SK-N-SH treated with all-trans-retinoic acid at 6 μM for 48 hours (cell line): ENCODE measurements around the gene SCN1A.
"Not testable (repeated sequence)": the region's sequence is repeated elsewhere in the genome, so short reads cannot be mapped to it uniquely, and the experiment has no call there.

Experiments used
- ATAC-seq: fragments of 200-7000 bp; cut with Tn5 transposase; 3 replicates; pipeline ENCODE4 v1.9.1; 2020; ENCODE audit warnings: mild to moderate bottlenecking, moderate library complexity
- ARNTL ChIP-seq: fragments of 450-650 bp; formaldehyde crosslinking; IDR thresholded peaks from 2 replicates; pipeline ENCODE4 v1.5.0; 2020; ENCODE audit warnings: low read depth, mild to moderate bottlenecking, moderate library complexity, borderline replicate concordance
- BACH2 ChIP-seq: fragments of 250-450 bp; sonication (Bioruptor Pico); IDR thresholded peaks from 2 replicates; pipeline ENCODE4 v1.9.0; 2021; ENCODE audit warnings: mild to moderate bottlenecking, borderline replicate concordance
- CSDC2 ChIP-seq: fragments of 250-450 bp; sonication (Bioruptor Pico); IDR thresholded peaks from 2 replicates; pipeline ENCODE4 v1.5.0; 2020; ENCODE audit warnings: mild to moderate bottlenecking, moderate library complexity
- GLIS3 ChIP-seq: fragments of 250-450 bp; sonication (Bioruptor Pico); IDR thresholded peaks from 2 replicates; pipeline ENCODE4 v1.5.0; 2020; ENCODE audit warnings: mild to moderate bottlenecking, moderate library complexity
- PPARA ChIP-seq: fragments of 250-450 bp; sonication (Bioruptor Pico); IDR thresholded peaks from 2 replicates; pipeline ENCODE4 v1.5.0; 2020; ENCODE audit warnings: mild to moderate bottlenecking, borderline replicate concordance
- RARB ChIP-seq: fragments of 250-450 bp; sonication (Bioruptor Pico); IDR thresholded peaks from 2 replicates; pipeline ENCODE4 v1.8.0; 2021; ENCODE audit warnings: mild to moderate bottlenecking, moderate library complexity
- SNAI2 ChIP-seq: fragments of 250-450 bp; sonication (Bioruptor Pico); IDR thresholded peaks from 2 replicates; pipeline ENCODE4 v1.5.0; 2020; ENCODE audit warnings: mild to moderate bottlenecking, moderate library complexity
- TCF4 ChIP-seq: fragments of 250-450 bp; sonication (Bioruptor Pico); IDR thresholded peaks from 2 replicates; pipeline ENCODE4 v1.8.0; 2021; ENCODE audit warnings: mild to moderate bottlenecking, moderate library complexity, borderline replicate concordance
- TOX ChIP-seq: fragments of 250-450 bp; sonication (Bioruptor Pico); IDR thresholded peaks from 2 replicates; pipeline ENCODE4 v1.8.0; 2021; ENCODE audit warnings: mild to moderate bottlenecking, moderate library complexity, borderline replicate concordance
- ZC3H10 ChIP-seq: fragments of 250-450 bp; sonication (Bioruptor Pico); IDR thresholded peaks from 2 replicates; pipeline ENCODE4 v1.5.1; 2021; ENCODE audit warnings: mild to moderate bottlenecking, moderate library complexity
- ZFP3 ChIP-seq: fragments of 250-450 bp; sonication (Bioruptor Pico); IDR thresholded peaks from 2 replicates; pipeline ENCODE4 v1.5.0; 2020; ENCODE audit warnings: mild to moderate bottlenecking, moderate library complexity
- ZFP30 ChIP-seq: fragments of 450-650 bp; formaldehyde crosslinking; IDR thresholded peaks from 2 replicates; pipeline ENCODE4 v1.5.0; 2022; ENCODE audit warnings: mild to moderate bottlenecking, moderate library complexity
- ZNF565 ChIP-seq: fragments of 450-650 bp; formaldehyde crosslinking; conservative IDR thresholded peaks from 2 replicates; pipeline ENCODE4 v1.5.0; 2020; ENCODE audit warnings: low read depth, mild to moderate bottlenecking, moderate library complexity
- ZNF8 ChIP-seq: fragments of 450-650 bp; formaldehyde crosslinking; IDR thresholded peaks from 2 replicates; pipeline ENCODE4 v1.5.0; 2020; ENCODE audit warnings: mild to moderate bottlenecking, moderate library complexity
- TF ChIP-seq, protein P1 (sequence below): fragments of 250-450 bp; sonication (Bioruptor Pico); IDR thresholded peaks from 2 replicates; pipeline ENCODE4 v1.5.1; 2020; ENCODE audit warnings: low read depth, mild to moderate bottlenecking, moderate library complexity
- TF ChIP-seq, protein P2 (sequence below): fragments of 250-450 bp; sonication (Bioruptor Pico); IDR thresholded peaks from 2 replicates; pipeline ENCODE4 v1.8.0; 2020; ENCODE audit warnings: mild to moderate bottlenecking, moderate library complexity, borderline replicate concordance
- TF ChIP-seq, protein P3 (sequence below): fragments of 250-450 bp; sonication (Bioruptor Pico); IDR thresholded peaks from 2 replicates; pipeline ENCODE4 v1.5.1; 2021; ENCODE audit warnings: mild to moderate bottlenecking, moderate library complexity
- TF ChIP-seq, protein P4 (sequence below): fragments of 250-450 bp; sonication (Bioruptor Pico); IDR thresholded peaks from 2 replicates; pipeline ENCODE4 v1.8.0; 2021; ENCODE audit warnings: low read depth, mild to moderate bottlenecking, moderate library complexity, borderline replicate concordance
- TF ChIP-seq, protein P5 (sequence below): fragments of 250-450 bp; sonication (Bioruptor Pico); IDR thresholded peaks from 2 replicates; pipeline ENCODE4 v1.5.0; 2020; ENCODE audit warnings: mild to moderate bottlenecking, moderate library complexity

Gene SCN1A

DNA sequence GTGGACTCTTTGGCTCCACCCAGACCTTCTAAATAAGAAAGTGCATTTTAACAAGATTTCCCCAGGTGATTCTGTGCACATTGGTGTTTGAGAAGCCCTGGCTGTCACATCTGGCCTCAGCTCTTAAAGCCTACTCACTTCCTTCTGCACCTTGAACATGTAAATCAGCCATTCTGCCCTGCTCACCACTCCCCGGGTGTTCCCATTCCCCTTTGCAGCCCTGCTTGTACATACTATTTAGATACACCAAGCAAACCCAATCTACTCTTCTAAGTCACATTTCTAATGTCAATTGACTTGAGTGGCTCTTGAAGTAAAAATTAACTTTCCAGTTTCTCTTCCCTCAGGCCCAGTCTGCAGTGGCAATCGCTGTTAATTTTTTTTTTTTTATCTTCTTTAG, 13.1 kb upstream of the SCN1A start:
- ATAC-seq = no peak
- TF ChIP-seq PPARA (CRISPR knock-in tag) = no peak
- no peak for TF ChIP-seq CSDC2 (CRISPR knock-in tag)
- no peak for TF ChIP-seq TCF4 (CRISPR knock-in tag)
- TF ChIP-seq ZNF565 (CRISPR knock-in tag) = no peak
- TF ChIP-seq, protein P1, sequence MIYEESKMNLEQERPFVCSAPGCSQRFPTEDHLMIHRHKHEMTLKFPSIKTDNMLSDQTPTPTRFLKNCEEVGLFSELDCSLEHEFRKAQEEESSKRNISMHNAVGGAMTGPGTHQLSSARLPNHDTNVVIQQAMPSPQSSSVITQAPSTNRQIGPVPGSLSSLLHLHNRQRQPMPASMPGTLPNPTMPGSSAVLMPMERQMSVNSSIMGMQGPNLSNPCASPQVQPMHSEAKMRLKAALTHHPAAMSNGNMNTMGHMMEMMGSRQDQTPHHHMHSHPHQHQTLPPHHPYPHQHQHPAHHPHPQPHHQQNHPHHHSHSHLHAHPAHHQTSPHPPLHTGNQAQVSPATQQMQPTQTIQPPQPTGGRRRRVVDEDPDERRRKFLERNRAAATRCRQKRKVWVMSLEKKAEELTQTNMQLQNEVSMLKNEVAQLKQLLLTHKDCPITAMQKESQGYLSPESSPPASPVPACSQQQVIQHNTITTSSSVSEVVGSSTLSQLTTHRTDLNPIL (CRISPR knock-in tag) = no peak
- TF ChIP-seq RARB = no peak
- no peak for TF ChIP-seq ZFP30 (CRISPR knock-in tag)
- no peak for TF ChIP-seq ARNTL (CRISPR knock-in tag)
- TF ChIP-seq GLIS3 (CRISPR knock-in tag) = no peak
- TF ChIP-seq ZNF8 = no peak
- no peak for TF ChIP-seq ZFP3 (CRISPR knock-in tag)
- TF ChIP-seq, protein P2, sequence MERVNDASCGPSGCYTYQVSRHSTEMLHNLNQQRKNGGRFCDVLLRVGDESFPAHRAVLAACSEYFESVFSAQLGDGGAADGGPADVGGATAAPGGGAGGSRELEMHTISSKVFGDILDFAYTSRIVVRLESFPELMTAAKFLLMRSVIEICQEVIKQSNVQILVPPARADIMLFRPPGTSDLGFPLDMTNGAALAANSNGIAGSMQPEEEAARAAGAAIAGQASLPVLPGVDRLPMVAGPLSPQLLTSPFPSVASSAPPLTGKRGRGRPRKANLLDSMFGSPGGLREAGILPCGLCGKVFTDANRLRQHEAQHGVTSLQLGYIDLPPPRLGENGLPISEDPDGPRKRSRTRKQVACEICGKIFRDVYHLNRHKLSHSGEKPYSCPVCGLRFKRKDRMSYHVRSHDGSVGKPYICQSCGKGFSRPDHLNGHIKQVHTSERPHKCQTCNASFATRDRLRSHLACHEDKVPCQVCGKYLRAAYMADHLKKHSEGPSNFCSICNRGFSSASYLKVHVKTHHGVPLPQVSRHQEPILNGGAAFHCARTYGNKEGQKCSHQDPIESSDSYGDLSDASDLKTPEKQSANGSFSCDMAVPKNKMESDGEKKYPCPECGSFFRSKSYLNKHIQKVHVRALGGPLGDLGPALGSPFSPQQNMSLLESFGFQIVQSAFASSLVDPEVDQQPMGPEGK (CRISPR knock-in tag) = no peak
- no peak for TF ChIP-seq SNAI2 (CRISPR knock-in tag)
- TF ChIP-seq, protein P3, sequence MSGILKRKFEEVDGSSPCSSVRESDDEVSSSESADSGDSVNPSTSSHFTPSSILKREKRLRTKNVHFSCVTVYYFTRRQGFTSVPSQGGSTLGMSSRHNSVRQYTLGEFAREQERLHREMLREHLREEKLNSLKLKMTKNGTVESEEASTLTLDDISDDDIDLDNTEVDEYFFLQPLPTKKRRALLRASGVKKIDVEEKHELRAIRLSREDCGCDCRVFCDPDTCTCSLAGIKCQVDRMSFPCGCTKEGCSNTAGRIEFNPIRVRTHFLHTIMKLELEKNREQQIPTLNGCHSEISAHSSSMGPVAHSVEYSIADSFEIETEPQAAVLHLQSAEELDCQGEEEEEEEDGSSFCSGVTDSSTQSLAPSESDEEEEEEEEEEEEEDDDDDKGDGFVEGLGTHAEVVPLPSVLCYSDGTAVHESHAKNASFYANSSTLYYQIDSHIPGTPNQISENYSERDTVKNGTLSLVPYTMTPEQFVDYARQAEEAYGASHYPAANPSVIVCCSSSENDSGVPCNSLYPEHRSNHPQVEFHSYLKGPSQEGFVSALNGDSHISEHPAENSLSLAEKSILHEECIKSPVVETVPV (CRISPR knock-in tag) = no peak

DNA sequence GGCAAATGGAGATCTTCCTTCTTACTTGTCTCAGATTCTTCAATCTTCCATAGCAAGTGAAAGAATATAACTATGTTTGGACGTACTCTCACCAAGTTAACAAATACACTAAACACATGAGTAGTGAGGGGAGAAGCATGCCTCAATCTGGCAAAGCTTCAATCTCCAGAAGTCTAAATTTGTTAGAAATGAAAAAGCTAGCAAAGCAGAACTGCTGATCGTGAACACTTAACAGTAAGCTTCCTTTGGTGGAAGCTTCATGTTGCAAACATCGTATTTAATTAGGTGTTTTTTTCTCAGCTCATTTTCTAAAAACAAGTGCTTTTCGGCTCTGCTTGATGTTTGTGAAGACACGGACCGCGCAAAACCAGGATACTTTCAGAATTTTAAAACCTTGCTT, 12.7 kb upstream of the SCN1A start:
- ATAC-seq = no peak

DNA sequence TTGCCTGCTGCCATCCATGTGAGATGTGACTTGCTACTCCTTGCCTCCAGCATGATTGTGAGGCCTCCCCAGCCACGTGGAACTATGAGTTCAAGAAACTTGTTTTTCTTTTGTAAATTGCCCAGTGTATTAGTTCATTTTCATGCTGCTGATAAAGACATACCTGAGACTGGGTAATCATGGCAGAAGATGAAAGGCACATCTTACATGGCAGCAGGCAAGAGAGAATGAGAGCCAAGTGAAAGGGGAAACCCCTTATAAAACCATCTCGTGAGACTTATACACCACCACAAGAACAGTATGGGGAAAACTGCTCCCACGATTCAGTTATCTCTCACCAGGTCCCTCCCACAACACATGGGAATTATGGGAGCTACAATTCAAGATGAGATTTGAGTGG, 11.7 kb upstream of the SCN1A start:
- ATAC-seq = not testable (repeated sequence)

More for the DNA sequence above, 12.7 kb upstream of the SCN1A start:
- TF ChIP-seq GLIS3 (CRISPR knock-in tag) (no peak), ZFP3 (CRISPR knock-in tag) (no peak), TOX (CRISPR knock-in tag) (no peak), BACH2 (no peak), ZC3H10 (CRISPR knock-in tag) (no peak), RARB (no peak)
- TF ChIP-seq, protein P4, sequence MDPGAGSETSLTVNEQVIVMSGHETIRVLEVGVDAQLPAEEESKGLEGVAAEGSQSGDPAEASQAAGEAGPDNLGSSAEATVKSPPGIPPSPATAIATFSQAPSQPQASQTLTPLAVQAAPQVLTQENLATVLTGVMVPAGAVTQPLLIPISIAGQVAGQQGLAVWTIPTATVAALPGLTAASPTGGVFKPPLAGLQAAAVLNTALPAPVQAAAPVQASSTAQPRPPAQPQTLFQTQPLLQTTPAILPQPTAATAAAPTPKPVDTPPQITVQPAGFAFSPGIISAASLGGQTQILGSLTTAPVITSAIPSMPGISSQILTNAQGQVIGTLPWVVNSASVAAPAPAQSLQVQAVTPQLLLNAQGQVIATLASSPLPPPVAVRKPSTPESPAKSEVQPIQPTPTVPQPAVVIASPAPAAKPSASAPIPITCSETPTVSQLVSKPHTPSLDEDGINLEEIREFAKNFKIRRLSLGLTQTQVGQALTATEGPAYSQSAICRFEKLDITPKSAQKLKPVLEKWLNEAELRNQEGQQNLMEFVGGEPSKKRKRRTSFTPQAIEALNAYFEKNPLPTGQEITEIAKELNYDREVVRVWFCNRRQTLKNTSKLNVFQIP (CRISPR knock-in tag) = no peak
- TF ChIP-seq, protein P1 (CRISPR knock-in tag) = no peak
- TF ChIP-seq, protein P3 (CRISPR knock-in tag) = no peak
- TF ChIP-seq, protein P5, sequence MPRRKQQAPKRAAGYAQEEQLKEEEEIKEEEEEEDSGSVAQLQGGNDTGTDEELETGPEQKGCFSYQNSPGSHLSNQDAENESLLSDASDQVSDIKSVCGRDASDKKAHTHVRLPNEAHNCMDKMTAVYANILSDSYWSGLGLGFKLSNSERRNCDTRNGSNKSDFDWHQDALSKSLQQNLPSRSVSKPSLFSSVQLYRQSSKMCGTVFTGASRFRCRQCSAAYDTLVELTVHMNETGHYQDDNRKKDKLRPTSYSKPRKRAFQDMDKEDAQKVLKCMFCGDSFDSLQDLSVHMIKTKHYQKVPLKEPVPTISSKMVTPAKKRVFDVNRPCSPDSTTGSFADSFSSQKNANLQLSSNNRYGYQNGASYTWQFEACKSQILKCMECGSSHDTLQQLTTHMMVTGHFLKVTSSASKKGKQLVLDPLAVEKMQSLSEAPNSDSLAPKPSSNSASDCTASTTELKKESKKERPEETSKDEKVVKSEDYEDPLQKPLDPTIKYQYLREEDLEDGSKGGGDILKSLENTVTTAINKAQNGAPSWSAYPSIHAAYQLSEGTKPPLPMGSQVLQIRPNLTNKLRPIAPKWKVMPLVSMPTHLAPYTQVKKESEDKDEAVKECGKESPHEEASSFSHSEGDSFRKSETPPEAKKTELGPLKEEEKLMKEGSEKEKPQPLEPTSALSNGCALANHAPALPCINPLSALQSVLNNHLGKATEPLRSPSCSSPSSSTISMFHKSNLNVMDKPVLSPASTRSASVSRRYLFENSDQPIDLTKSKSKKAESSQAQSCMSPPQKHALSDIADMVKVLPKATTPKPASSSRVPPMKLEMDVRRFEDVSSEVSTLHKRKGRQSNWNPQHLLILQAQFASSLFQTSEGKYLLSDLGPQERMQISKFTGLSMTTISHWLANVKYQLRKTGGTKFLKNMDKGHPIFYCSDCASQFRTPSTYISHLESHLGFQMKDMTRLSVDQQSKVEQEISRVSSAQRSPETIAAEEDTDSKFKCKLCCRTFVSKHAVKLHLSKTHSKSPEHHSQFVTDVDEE (CRISPR knock-in tag) = no peak
- TF ChIP-seq, protein P2 (CRISPR knock-in tag) = no peak
